ENCODE data around the gene ST6GALNAC5.

DNA sequence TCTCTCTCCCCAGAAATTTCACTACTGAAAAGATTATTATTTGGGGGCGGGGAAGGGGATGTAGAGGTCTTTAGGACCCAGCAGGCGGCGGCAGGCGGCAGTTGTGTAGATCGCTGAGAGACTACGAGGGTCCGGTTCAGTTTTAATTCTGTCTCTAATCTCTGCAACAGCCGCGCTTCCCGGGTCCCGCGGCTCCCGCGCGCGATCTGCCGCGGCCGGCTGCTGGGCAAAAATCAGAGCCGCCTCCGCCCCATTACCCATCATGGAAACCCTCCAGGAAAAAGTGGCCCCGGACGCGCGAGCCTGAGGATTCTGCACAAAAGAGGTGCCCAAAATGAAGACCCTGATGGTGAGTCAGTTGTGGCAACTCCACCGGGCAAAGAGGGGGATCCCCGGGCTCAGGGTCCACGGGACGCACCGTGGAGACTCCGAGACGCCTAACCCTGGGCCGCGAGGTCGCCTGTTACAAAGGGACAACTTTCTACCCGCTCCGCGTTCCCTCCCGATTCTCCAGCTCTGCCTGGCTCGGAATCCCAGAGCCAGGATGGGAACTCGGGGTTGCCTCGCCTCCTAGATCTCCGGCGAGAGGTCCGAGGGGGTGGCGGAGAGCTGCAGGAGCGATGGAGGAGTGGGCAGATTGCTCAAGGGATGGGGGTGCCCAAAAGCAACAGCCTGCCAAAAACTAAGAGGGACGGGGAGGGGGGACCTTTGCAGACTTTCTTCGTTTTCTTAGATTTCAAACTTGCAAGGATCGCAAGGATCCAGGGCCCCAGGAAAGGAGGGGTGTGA is at the start of gene ST6GALNAC5:
- TF ChIP-seq, protein P1, sequence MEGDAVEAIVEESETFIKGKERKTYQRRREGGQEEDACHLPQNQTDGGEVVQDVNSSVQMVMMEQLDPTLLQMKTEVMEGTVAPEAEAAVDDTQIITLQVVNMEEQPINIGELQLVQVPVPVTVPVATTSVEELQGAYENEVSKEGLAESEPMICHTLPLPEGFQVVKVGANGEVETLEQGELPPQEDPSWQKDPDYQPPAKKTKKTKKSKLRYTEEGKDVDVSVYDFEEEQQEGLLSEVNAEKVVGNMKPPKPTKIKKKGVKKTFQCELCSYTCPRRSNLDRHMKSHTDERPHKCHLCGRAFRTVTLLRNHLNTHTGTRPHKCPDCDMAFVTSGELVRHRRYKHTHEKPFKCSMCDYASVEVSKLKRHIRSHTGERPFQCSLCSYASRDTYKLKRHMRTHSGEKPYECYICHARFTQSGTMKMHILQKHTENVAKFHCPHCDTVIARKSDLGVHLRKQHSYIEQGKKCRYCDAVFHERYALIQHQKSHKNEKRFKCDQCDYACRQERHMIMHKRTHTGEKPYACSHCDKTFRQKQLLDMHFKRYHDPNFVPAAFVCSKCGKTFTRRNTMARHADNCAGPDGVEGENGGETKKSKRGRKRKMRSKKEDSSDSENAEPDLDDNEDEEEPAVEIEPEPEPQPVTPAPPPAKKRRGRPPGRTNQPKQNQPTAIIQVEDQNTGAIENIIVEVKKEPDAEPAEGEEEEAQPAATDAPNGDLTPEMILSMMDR (IDR thresholded peaks at IDR 0.05), result no peak
- TF ChIP-seq ZFX (IDR thresholded peaks at IDR 0.05; ENCODE audit: borderline replicate concordance), result no peak
